Activated T-helper 17 cell treated with anti-CD3 and anti-CD28 coated beads, Interleukin-2, amount 50 U/mL, for 72 hours (primary cell): ENCODE data around the gene ULBP1. TPM values are rescaled to one million over a fixed set of nuclear protein-coding genes. Genes with fewer than 3 reads are reported as not detected.
"Not testable (repeated sequence)": the region's sequence is repeated elsewhere in the genome, so short reads cannot be mapped to it uniquely, and the experiment has no call there.

Experiments used
- ATAC-seq: fragments of 150-1000 bp; cut with Tn5 transposase; replicated peaks from 2 replicates; pipeline ENCODE4 v1.10.0; 2021; ENCODE audit warnings: mild to moderate bottlenecking, moderate library complexity
- H3K27ac Mint-ChIP-seq: one replicate; pipeline ENCODE4 v1.8.0; 2022; ENCODE audit warnings: mixed read lengths
- H3K27me3 Mint-ChIP-seq: one replicate; pipeline ENCODE4 v1.8.0; 2022; ENCODE audit warnings: mixed read lengths
- H3K36me3 Mint-ChIP-seq: one replicate; pipeline ENCODE4 v1.8.0; 2022; ENCODE audit warnings: low read depth, mild to moderate bottlenecking, mixed read lengths
- H3K4me1 Mint-ChIP-seq: one replicate; pipeline ENCODE4 v1.8.0; 2022; ENCODE audit warnings: mixed read lengths
- H3K4me3 Mint-ChIP-seq: one replicate; pipeline ENCODE4 v1.8.0; 2022; ENCODE audit warnings: mild to moderate bottlenecking, mixed read lengths
- H3K9me3 Mint-ChIP-seq: one replicate; pipeline ENCODE4 v1.8.0; 2022; ENCODE audit warnings: mixed read lengths
- total RNA-seq, 2 donors: library from RNA; stranded (reverse); gene quantifications; one replicate each; pipeline ENCODE4 v1.2.3, GENCODE V29; 2022

The ULBP1 gene
- total RNA-seq, 2 donors from 2014 or later: 0.35 to 0.48 TPM

GRCh38 chr6:149967999-149968398 is 4.3 kb downstream of the ULBP1 start:
- Mint-ChIP-seq H3K36me3 (peaks cover 19% of the 10 kb centered on the region), H3K27me3 (peaks cover 60% of the 10 kb centered on the region), H3K4me1 (peaks cover 22% of the 10 kb centered on the region)
- ATAC-seq, H3K27ac Mint-ChIP-seq, H3K4me3 Mint-ChIP-seq, H3K9me3 Mint-ChIP-seq: not testable (repeated sequence)

GRCh38 chr6:149968909-149969308 is 5.2 kb downstream of the ULBP1 start:
- not testable (repeated sequence) for H3K27ac Mint-ChIP-seq, H3K4me3 Mint-ChIP-seq, ATAC-seq, H3K9me3 Mint-ChIP-seq
- peaks cover 19% of the 10 kb centered on the region for H3K36me3 Mint-ChIP-seq
- H3K4me1 Mint-ChIP-seq: peaks cover 18% of the 10 kb centered on the region
- peaks cover 62% of the 10 kb centered on the region for H3K27me3 Mint-ChIP-seq

GRCh38 chr6:149969635-149970034 is 5.9 kb downstream of the ULBP1 start:
- peaks cover 64% of the 10 kb centered on the region for H3K27me3 Mint-ChIP-seq
- ATAC-seq: no peak
- H3K9me3 Mint-ChIP-seq: no peaks in the 10 kb centered on the region
- peaks cover 13% of the 10 kb centered on the region for H3K4me1 Mint-ChIP-seq
- no peak overlapping the region for H3K4me3 Mint-ChIP-seq
- H3K36me3 Mint-ChIP-seq: peaks cover 14% of the 10 kb centered on the region
- H3K27ac Mint-ChIP-seq: no peak overlapping the region

- not testable (repeated sequence) for H3K4me1 Mint-ChIP-seq, H3K9me3 Mint-ChIP-seq, H3K27ac Mint-ChIP-seq, H3K4me3 Mint-ChIP-seq, H3K36me3 Mint-ChIP-seq, ATAC-seq
- H3K27me3 Mint-ChIP-seq: peaks cover 68% of the 10 kb centered on the region
Observed at GRCh38 chr6:149974394-149974793, 10.7 kb downstream of the ULBP1 start.

- H3K4me3 Mint-ChIP-seq: no peak overlapping the region
- no peak overlapping the region for H3K27ac Mint-ChIP-seq
- ATAC-seq: no peak
- peaks cover 66% of the 10 kb centered on the region for H3K27me3 Mint-ChIP-seq
- H3K36me3 Mint-ChIP-seq: no peaks in the 10 kb centered on the region
- H3K4me1 Mint-ChIP-seq: no peaks in the 10 kb centered on the region
- H3K9me3 Mint-ChIP-seq: no peaks in the 10 kb centered on the region
Observed at GRCh38 chr6:149974825-149975224, 11.1 kb downstream of the ULBP1 start.

GRCh38 chr6:149975400-149975799 is 11.7 kb downstream of the ULBP1 start:
- no peaks in the 10 kb centered on the region for H3K36me3 Mint-ChIP-seq
- H3K9me3 Mint-ChIP-seq: no peaks in the 10 kb centered on the region
- no peak overlapping the region for H3K4me3 Mint-ChIP-seq
- peaks cover 63% of the 10 kb centered on the region for H3K27me3 Mint-ChIP-seq
- no peak overlapping the region for H3K27ac Mint-ChIP-seq
- H3K4me1 Mint-ChIP-seq: no peaks in the 10 kb centered on the region
- ATAC-seq: no peak

- no peak for ATAC-seq
- Mint-ChIP-seq H3K4me1 (peaks cover 9% of the 10 kb centered on the region), H3K36me3 (no peaks in the 10 kb centered on the region), H3K27ac (no peak overlapping the region), H3K9me3 (no peaks in the 10 kb centered on the region), H3K4me3 (no peak overlapping the region), H3K27me3 (peaks cover 71% of the 10 kb centered on the region)
Observed at GRCh38 chr6:149977221-149977620, 13.5 kb downstream of the ULBP1 start.

- Mint-ChIP-seq H3K27ac (no peak overlapping the region), H3K27me3 (peaks cover 75% of the 10 kb centered on the region), H3K9me3 (no peaks in the 10 kb centered on the region), H3K4me3 (no peak overlapping the region), H3K36me3 (no peaks in the 10 kb centered on the region), H3K4me1 (peaks cover 9% of the 10 kb centered on the region)
- no peak for ATAC-seq
Observed at GRCh38 chr6:149978610-149979009, 14.9 kb downstream of the ULBP1 start.

GRCh38 chr6:149979293-149979692 is 15.6 kb downstream of the ULBP1 start:
- Mint-ChIP-seq H3K36me3 (no peaks in the 10 kb centered on the region), H3K27ac (no peak overlapping the region), H3K4me3 (no peak overlapping the region), H3K27me3 (peaks cover 69% of the 10 kb centered on the region), H3K4me1 (peaks cover 9% of the 10 kb centered on the region), H3K9me3 (no peaks in the 10 kb centered on the region)
- ATAC-seq: no peak

- H3K4me1 Mint-ChIP-seq: peaks cover 9% of the 10 kb centered on the region
- ATAC-seq: no peak
- H3K27ac Mint-ChIP-seq: no peak overlapping the region
- peaks cover 2% of the 10 kb centered on the region for H3K9me3 Mint-ChIP-seq
- no peak overlapping the region for H3K4me3 Mint-ChIP-seq
- H3K27me3 Mint-ChIP-seq: peaks cover 71% of the 10 kb centered on the region
- peaks cover 2% of the 10 kb centered on the region for H3K36me3 Mint-ChIP-seq
Observed at GRCh38 chr6:149983145-149983544, 19.4 kb downstream of the ULBP1 start.

- peaks cover 18% of the 10 kb centered on the region for H3K4me1 Mint-ChIP-seq
- no peak for ATAC-seq
- peaks cover 4% of the 10 kb centered on the region for H3K9me3 Mint-ChIP-seq
- peaks cover 76% of the 10 kb centered on the region for H3K27me3 Mint-ChIP-seq
- H3K27ac Mint-ChIP-seq: no peak overlapping the region
- peaks cover 7% of the 10 kb centered on the region for H3K36me3 Mint-ChIP-seq
- H3K4me3 Mint-ChIP-seq: no peak overlapping the region
Observed at GRCh38 chr6:149984773-149985172, 21.0 kb downstream of the ULBP1 start.

GRCh38 chr6:149985481-149985937 is 21.8 kb downstream of the ULBP1 start:
- Mint-ChIP-seq H3K4me3 (no peak overlapping the region), H3K27ac (no peak overlapping the region), H3K36me3 (peaks cover 7% of the 10 kb centered on the region), H3K27me3 (peaks cover 80% of the 10 kb centered on the region), H3K4me1 (peaks cover 25% of the 10 kb centered on the region), H3K9me3 (peaks cover 4% of the 10 kb centered on the region)
- ATAC-seq: peak; percentile 21

- Mint-ChIP-seq H3K27ac (no peak overlapping the region), H3K9me3 (peaks cover 4% of the 10 kb centered on the region), H3K4me3 (no peak overlapping the region), H3K4me1 (peaks cover 24% of the 10 kb centered on the region), H3K27me3 (peaks cover 83% of the 10 kb centered on the region), H3K36me3 (peaks cover 7% of the 10 kb centered on the region)
- ATAC-seq: no peak
Observed at GRCh38 chr6:149987602-149988107, 23.9 kb downstream of the ULBP1 start.

- H3K4me3 Mint-ChIP-seq: peak overlapping the region; percentile 75
- peaks cover 7% of the 10 kb centered on the region for H3K36me3 Mint-ChIP-seq
- H3K9me3 Mint-ChIP-seq: peaks cover 4% of the 10 kb centered on the region
- H3K4me1 Mint-ChIP-seq: peaks cover 24% of the 10 kb centered on the region
- no peak overlapping the region for H3K27ac Mint-ChIP-seq
- ATAC-seq: no peak
- H3K27me3 Mint-ChIP-seq: peaks cover 87% of the 10 kb centered on the region
Observed at GRCh38 chr6:149988550-149989346, 25.0 kb downstream of the ULBP1 start.

GRCh38 chr6:149990212-149990660 is 26.5 kb downstream of the ULBP1 start:
- no peak for ATAC-seq
- Mint-ChIP-seq H3K27me3 (peaks cover 88% of the 10 kb centered on the region), H3K36me3 (peaks cover 7% of the 10 kb centered on the region), H3K4me1 (peaks cover 24% of the 10 kb centered on the region), H3K9me3 (peaks cover 4% of the 10 kb centered on the region), H3K4me3 (peak overlapping the region; percentile 75), H3K27ac (no peak overlapping the region)
